Measurements from ENCODE around the gene CHAMP1.

The CHAMP1 gene

GRCh38 chr13:114298866-114299265 lies 15.4 kb upstream of the CHAMP1 start:
- no peak overlapping the region for H3K4me3 ChIP-seq (ENCODE audit: control insufficient read depth, low read depth, low read length)
- TF ChIP-seq CTCF (conservative IDR thresholded peaks at IDR 0.05; ENCODE audit: control insufficient read depth, insufficient read depth, low read depth, low read length) = no peak
- DNase-seq (ENCODE audit: low read depth) = peak; percentile 74

- DNase-seq (ENCODE audit: low read depth) = no peak
- no peak overlapping the region for H3K4me3 ChIP-seq (ENCODE audit: control insufficient read depth, low read depth, low read length)
- TF ChIP-seq CTCF (conservative IDR thresholded peaks at IDR 0.05; ENCODE audit: control insufficient read depth, insufficient read depth, low read depth, low read length) = no peak
Measured at GRCh38 chr13:114299604-114300305, 14.5 kb upstream of the CHAMP1 start.

- no peak for TF ChIP-seq CTCF (conservative IDR thresholded peaks at IDR 0.05; ENCODE audit: control insufficient read depth, insufficient read depth, low read depth, low read length)
- no peak overlapping the region for H3K4me3 ChIP-seq (ENCODE audit: control insufficient read depth, low read depth, low read length)
- DNase-seq (ENCODE audit: low read depth) = no peak
Measured at GRCh38 chr13:114303700-114304327, 10.5 kb upstream of the CHAMP1 start.

- no peak for TF ChIP-seq CTCF (conservative IDR thresholded peaks at IDR 0.05; ENCODE audit: control insufficient read depth, insufficient read depth, low read depth, low read length)
- DNase-seq (ENCODE audit: low read depth) = no peak
Measured at GRCh38 chr13:114304346-114305034, 9.8 kb upstream of the CHAMP1 start.

GRCh38 chr13:114309086-114309485 lies 5.2 kb upstream of the CHAMP1 start:
- no peak for DNase-seq (ENCODE audit: low read depth)
- no peak for TF ChIP-seq CTCF (conservative IDR thresholded peaks at IDR 0.05; ENCODE audit: control insufficient read depth, insufficient read depth, low read depth, low read length)
- no peak overlapping the region for H3K4me3 ChIP-seq (ENCODE audit: control insufficient read depth, low read depth, low read length)

More at GRCh38 chr13:114304346-114305034, 9.8 kb upstream of the CHAMP1 start:
- no peak overlapping the region for H3K4me3 ChIP-seq (ENCODE audit: control insufficient read depth, low read depth, low read length)

GRCh38 chr13:114309806-114310410 lies 4.4 kb upstream of the CHAMP1 start:
- H3K4me3 ChIP-seq (ENCODE audit: control insufficient read depth, low read depth, low read length) = no peak overlapping the region
- TF ChIP-seq CTCF (conservative IDR thresholded peaks at IDR 0.05; ENCODE audit: control insufficient read depth, insufficient read depth, low read depth, low read length) = no peak
- DNase-seq (ENCODE audit: low read depth) = no peak

All from fibroblast of mammary gland (primary cell).